Colon (tissue), 2 donors: ENCODE results near the gene PHF13.

ENCODE experiments used
- FAIRE-seq: peaks from 2 replicates; lab custom pipeline; 2012; peaks lifted over from hg19 to GRCh38; lab: Jason Lieb, UNC
- donor health status: control.
- donor health status: control.

PHF13 gene

DNA sequence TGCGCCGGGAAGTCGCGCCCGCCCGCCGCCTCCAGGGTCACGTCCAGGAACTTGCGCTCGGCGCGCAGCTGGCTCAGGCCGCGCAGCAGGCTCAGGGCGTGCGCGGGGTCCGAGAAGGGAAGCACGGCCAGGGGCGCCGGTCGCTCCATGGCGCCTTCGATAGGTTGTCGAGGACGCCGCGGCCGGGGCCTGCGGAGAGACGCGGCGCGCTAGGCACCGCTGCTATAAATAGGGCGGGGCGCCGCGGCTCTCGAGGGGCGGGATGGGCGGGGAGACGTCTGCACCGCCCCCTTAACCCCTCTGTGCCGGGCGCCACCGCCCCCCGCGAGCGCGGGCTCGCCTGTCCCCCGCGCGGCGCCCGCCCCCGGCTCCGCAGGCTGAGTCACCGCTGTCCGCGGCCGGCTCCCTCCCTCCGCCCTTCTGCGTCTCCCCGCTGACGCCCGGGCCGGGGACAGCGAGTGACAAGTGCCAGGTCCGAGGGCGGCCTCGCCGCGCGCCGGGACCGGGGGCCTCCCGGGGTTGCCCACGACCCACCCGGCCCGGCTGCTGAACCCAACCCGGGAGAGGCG is 10.8 kb upstream of the PHF13 start, which contains the start of gene KLHL21:
KLHL21 (minus strand) TSS at position 201 of the 569 bp plus-strand sequence; CDS start at position 149, 52 bp downstream.
- no peak for FAIRE-seq

DNA sequence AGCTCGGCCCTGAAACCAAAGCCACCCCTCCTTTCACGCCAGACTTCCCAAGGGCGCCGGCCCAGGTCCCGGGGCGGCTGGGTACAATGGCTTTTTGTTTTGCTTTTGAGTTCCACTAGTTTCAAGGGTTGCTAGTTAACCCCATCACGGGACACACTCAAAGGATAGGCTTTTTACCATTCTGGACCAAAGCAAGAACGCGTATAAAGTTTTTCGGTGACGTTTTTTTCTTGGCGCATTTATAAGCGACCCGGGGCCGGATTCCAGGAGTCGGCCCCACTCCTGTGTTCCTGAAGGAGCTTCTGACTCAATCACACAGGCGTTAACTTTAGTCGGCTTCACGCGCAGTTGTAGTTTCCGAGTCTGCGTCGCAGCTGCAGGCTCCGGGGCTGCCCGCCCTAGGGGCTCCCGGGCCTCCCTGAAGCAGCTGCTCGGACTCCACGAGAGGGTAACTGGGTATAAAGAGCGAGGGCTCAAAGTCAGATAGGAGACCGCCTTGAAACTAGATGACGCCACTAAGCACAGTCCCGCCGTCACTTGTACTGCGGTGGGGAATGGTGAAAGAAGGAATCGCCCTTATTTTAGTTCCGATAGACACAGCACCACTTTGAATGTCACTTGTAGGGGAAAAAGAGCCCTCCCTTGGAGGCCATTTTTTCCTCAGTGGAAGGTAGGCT is 10.2 kb upstream of the PHF13 start:
- FAIRE-seq = no peak

DNA sequence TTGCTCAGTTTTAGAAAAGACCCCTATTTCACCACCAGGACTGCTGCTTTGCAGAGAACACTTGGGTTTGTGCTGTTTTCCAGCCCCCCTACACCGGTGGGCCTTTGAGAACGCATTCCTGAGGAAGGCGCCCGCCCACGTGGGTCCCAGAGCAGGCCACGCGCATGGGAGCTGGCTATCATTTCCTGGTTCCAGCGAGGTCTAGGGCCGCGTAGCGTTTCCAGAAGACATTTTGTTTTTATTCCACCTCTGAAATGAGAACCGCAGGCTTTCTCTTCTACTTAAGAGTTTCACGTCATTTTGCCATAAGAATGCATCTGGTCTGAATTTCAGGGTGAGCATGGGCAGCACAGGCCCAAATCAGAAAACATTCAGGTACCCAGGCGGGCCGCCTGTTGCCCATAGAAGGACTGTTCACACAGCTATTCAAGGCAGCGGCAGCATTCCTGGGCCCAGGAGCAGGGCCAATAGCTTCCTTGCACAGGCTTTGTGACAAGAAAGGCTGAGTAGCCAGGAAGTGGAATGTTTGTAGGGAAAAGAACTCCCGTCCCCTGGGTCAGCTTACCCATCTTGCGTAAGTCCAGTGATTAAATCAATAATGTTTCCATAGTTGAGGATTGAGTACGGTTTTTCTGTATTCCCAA is 9.5 kb upstream of the PHF13 start:
- no peak for FAIRE-seq

DNA sequence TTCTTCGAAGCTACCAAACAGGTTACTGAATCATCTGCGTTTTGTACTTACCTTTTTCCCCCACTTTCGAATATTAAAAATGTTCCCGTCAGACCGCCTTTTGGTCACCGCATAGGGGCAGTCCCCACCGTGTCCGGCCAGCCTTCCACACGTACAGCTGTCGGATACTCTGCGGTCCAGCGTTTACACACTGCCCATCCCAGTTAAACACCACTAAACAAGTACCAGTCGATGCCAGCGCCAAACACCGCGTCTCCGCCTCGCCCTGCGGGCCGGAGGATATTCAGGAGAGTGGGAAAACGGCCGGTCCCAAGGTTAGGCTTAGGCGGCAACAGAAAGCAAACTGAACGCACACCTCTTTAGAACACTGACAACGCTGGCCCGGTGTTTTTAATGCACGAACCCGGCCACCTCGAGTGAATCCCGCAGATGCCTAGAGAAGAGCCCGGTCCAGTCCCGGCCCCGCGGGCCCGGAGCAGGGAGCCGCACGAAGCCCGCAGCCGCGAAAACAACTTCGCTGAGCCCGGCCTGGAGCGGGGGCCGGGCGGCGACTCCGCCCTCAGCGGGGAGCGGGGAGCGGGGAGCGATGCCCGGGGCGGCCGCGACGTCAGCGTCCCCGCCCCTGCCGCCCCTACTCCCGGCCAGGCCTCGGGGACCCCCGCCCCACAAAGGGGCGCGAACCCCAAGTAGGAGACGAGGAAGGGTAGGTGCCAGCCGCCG is 730 bp upstream of the PHF13 start:
- FAIRE-seq = no peak

DNA sequence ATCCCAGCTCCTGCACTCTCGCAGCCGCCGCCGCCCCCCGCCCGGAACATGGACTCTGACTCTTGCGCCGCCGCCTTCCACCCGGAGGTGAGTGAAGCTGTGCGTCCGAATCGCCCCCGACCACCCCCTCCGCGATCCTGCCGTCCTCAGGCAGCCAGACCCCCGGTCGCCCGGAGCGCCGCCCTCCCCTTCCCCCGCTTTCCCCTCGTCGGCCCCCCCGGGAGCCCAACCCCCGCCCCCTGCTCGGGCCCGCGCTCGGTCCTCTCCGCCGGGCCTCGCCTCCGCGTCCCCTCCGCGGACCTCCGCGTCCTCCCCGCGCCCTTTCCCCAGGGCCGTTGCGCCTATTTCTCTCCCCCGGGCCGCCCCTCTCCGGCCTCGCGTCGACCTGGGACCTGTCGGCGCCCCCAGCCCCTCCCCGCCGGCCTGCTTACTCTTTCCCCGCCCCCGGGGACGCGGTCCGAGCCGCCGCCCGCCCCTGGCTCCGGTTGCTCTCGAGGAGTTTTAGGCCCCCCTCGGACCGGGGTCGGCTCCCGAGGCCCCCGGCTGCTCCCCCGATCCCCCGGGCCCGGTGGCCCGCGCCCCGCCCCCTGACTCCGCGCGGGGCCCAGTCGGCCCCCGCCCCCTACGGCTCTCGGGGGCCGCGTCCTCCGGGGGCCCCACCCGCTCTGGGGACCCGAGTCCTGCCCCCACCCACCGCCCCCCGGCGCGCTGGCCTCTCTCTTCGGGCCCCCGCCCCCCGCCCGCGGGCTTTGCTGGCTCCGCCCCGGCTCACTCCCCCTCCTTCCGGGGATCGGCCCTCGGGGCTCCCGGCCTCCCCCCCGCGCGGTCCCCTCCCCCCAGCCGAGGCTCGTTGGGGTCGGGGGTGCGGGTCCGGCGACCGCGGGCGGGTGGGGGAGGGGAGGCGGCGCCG is 743 bp downstream of the PHF13 start:
- FAIRE-seq = no peak

DNA sequence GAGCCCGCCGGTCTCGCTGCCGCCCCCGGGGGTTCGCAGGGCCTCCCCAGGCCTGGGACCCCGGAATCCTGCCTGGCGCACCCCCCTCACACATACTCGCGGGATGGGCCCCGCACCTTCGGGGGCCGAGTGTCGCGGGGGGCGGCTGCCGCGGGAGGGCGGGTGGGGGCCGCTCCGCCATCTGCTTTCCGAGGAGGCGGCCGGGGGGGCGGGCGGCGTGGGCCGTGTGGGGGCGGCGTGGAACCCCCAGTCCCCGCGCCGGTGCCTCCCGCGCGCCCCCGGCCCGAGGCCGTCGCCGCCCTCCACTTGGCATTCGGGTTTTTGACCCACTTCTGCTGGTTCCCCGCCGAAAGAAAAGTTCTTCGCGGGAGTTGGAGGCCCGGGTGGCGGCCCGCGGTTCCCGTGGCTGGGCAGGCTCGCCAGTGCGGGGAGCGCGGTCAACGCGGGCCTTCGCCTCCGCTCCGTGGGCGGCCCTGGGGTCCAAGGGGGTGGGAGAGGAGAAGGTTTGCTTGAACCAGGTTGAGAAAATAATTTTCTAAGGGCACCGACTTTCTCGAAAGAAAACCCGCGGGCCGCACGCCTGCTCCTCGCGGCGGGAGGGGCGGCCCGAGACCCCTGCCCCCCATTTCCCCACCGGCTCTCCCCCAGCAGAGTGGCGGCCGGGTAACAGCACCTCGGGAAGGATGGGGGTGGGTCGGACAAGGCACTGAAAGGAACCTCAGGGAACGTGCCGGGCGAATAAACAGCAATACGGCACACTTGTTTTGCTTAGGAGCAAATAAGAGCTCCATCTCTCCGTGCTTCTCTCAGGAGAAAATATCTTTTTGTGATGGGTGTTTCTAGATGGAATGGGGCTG is 1.6 kb downstream of the PHF13 start:
- FAIRE-seq = no peak

DNA sequence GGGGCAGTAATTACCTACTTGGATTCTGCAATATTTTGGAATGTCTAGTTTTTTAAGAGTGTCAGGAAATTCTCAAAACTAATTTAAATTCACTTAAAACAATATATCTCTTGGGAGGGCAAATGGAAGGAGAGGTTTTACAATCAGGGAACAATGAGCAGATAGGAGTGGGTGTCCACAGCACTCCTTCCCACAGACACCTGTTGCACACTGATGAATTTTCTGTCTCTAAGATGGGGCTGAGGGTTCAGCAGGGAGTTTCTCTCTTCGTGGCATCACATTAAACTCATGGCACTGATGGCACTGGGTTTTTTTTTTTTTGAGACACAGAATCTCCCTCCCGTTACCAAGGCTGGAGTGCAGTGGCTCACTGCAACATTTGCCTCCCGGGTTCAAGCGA is 5.5 kb downstream of the PHF13 start:
- no peak for FAIRE-seq

DNA sequence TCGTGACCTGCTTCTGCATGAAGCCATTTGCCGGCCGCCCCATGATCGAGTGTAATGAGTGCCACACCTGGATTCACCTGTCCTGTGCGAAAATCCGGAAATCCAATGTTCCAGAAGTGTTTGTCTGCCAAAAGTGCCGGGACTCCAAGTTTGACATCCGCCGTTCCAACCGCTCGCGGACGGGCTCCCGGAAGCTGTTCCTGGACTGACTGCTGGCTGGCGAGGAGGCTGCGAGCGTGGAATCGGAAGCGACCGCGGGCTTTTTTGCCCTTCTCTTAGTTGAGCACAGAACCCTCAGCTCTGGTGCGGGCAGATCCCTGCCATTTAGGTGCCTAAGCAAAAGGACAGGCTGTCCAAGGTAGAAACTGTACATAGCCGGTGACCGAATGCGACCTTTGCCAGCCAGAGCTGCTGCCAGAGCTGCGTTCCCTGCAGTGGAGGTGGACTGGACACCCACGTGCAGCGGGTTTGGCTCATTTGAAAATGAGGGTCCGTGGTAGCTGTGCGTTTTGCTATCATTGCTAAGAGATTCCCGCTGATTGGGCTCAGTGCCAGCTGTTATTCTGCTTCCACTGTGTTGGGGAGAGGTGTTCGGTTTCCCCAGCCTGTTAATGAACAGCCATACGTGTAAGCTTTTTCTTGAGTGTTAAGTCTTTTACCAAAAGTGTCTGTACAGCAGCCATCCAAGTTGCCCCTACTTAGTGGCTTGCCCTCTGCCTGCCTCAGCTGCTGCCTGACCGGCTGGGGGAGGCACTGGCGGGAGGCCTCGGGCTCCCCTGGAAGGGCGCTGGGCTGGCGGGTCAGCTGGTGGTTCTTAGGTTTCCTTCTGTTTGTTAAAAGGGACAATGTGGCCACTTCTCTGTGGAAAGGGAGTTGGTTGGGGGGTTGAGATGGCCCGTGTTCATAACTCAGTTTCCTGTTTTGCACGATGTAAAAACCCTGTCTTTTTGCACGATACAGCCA is 8.2 kb downstream of the PHF13 start:
- no peak for FAIRE-seq

DNA sequence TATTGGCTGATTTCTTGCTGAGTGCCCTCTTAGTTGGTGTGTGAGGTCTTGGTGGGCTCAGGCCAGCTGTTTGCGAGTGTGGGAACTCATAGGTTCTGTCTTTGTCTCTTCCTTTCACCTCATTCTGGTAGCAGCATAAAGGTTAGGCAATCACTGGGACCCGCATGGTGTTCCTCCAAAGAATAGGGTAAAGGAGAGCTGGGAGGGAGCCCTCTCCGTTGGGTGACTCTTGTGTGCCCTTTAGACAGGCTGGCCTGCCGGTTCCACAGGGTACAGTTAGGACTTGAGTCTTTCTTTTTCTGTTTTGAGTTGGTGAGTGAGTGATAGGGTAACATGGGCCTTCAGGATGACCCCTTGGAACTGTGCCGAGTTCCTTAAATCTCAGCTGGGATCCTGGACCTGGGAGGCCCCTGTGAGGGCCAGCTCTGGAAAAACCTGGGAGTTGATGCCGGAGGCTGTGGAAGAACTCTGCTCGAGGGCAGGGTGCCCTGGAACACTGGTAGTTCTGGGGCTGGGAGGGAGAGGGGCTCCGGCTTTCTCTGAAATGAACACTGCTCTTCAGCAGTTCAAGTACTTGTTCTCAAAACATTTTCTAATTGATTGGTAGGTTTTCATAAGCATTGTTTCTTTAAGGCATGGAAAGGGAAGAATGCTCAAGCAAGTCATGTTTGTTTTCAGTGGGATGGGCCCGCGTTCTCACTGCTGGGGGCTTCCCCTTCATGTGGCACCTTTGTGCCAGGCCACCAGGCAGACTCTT is 9.0 kb downstream of the PHF13 start:
- FAIRE-seq = no peak

DNA sequence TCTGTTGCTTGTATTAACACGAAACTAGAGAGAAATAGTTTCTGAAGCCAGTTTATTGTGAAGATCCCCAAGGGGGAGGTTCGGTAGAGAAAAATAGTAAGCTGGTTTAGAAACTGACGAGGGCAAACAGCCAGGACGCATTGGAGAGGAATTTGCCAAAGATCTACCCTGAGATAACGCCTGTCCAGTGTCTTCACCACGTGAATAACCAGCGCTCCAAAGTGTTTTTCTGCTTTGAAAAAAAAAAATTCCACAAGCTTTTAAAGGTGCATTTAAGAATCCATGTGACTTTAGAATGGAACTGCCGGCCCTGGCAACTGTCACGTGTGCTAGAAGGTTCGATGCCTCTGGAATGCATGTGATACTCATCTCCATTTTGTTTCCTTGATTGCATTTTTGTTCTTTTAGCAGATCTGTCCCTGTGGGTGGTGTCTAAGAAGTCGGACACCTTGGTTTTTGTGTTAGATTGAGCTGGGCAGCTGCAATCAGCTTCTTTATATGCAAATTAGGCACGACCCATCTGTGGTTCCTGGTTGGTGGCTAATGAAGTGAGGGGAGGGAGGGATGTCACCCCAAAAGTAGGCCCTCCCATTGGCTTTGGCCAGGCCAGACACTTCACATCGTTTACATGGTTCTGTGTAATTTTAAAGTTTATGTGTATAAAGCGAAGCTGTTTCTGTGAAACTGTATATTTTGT is 9.9 kb downstream of the PHF13 start:
- FAIRE-seq = no peak

DNA sequence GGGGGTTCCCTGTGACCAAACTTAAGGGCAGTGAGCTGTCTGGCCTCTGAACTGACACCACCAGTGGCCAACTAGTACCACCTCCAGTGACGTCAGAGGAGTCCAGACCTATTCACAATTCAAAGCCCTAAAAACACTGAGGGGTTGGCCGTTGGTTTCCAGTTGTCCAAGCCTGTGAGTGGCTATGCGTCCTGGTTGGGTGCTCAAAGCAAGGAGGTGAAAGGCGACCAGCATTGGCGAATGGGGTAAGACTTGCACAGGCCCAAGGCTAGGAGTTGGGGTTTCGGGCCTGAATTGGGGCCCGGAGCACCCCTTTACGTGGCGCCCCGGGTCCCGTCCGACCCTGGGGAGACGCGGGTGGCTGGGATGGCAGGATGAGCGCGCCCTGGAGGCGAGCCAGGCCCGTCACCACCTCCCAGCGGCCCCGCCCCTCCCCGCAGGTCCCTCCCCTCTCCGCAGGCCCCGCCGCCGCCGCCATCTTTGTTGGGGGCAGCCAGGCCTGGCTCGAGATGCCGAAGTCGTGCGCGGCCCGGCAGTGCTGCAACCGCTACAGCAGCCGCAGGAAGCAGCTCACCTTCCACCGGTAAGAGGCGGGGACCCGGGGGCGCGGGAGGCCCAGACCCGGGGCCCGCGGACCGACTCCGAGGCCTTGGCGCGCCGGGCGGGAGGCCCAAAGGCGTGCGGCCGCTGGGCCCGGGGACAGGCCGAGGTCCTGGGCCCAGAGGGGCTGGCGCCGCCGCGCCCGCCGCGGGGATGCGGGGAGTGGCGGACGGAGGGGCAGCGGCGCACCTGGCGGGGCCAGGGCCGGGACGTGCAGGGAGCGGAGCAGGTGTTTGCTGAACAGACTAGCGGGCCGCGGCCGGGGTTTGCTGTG is 11.4 kb downstream of the PHF13 start, which contains the start of gene THAP3:
THAP3 (plus strand) TSS at position 159 of the 874 bp plus-strand sequence; CDS start at position 510, 351 bp downstream.
- no peak for FAIRE-seq

DNA sequence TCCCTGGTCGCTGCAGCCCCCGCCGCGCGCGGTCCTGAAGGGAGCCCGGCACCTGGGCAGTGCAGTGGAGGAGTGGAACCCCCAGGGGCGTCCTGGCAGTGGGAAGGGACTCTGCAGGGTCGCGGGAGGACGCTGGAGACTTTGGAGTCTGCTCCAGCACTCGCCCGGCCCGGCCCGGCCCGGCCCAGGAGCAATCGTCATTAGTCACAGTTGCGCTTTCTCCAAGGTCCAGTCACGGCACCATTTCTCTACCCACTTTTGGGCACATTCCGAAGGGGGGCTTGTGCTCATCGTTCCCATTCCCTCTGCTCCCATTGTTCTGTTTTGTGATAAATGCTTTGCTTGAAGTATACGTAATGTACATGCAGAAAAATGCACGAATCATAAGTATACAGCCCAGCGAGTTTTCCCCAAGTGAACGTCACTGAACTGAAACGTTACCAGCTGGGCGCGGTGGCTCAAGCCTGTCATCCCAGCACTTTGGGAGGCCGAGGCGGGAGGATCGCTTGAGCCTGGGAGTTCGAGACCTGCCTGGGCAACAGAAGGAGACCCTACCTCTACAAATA is 12.1 kb downstream of the PHF13 start:
- FAIRE-seq = no peak

DNA sequence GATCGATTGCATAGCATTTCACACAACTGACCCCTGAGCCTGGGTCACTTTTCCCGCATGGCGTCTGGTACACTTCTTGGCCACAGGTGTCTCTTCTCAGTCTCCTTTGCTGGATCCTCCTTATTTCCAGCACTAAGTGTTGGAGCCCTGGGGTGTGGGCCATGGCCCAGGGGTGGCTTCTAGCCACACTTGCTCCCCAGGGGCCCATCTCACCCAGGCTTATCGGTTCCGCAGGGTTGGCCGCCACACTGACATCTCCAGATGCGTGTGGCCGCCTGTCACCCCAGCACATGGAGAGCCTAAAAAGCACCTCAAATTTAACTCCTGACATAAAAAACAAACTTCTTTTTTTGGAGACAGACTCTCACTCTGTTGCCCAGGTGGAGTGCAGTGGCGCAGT is 13.5 kb downstream of the PHF13 start:
- FAIRE-seq = no peak

DNA sequence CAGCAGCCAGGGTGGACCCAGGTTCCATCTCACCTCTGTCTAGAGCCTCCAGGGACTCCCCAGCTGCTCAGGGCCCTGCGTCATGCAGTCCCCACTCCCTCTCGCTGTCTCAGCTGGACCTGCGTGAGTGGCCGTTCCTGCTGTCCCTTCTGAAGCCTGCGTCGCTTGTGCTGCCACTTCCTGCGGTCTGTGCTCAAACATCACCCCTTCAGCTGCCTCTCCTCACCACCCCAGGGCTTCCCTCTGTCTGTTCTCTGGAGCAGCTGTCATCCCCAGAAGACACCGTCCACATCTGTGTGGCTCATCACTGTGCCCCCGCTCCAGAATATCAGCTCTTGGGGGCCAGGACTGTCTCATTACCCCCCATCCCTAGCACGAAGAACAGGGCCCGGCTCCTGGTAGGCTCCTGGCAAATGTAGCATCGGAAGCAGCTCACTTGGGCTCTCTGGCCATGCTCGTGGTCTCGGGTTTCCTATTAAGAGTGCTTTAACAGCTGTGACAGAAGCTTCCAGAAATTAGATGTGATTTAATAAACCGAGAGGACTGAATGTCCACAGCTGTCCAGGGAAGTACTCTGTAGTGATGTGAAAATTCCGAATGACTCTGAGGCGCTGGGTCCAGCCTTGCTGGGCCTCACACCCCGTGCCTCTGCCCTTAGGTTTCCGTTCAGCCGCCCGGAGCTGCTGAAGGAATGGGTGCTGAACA is 14.5 kb downstream of the PHF13 start:
- no peak for FAIRE-seq

DNA sequence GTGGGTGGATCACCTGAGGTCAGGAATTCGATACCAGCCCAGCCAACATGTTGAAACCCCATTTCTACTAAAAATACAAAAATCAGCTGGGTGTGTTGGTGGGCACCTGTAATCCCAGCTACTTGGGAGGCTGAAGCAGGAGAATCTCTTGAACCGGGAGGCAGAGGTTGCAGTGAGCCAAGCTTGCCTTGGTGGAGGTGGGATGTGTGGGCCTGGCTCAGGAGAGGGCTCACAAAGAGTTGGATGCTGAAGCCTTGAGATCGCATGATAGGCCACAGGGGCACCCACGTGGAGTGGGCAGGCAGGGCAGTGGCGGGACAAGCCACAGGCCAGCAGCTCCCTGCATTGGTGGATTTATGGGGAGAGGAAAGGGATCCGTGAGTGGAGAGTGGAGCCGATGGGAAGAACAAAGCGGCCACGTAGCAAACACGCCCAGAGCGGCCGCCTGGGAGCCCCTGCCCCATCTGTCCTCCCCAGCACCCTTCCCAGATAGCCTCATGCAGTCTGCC is 15.5 kb downstream of the PHF13 start:
- no peak for FAIRE-seq

DNA sequence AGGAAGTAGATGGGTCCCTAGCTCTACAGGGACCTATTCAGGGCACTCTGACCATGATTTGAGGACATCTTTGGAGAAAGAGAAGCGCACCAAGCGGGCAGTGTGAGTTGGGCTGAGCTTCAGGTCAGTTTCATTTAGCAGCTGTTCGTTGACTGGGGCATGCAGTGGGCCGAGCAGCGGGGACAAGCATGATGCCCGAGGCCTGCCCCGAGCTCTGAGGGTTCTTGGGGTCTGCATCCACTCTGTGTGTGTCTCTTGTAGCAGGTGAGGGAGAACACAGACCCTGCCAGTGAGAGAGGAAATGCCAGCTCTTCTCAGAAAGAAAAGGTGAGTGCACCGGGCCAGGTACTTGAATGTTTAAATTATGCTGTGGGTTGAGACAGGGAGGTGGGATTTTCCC is 16.5 kb downstream of the PHF13 start:
- no peak for FAIRE-seq
